Placental epithelial cell (primary cell): ENCODE results near the gene IMMT. TPM values are rescaled to one million over a fixed set of nuclear protein-coding genes. Genes with fewer than 3 reads are reported as not detected.
A peak's percentile ranks its signal among the peaks of the same experiment; 100 is the strongest.

Experiments
- small RNA-seq: library from RNA; depleted of rRNA; stranded (forward); fragments of <200 nt; gene quantifications from one replicate; pipeline ENCODE3, GENCODE V24; 2012
- total RNA-seq: library from RNA; depleted of rRNA; stranded (reverse); fragments of >200 nt; gene quantifications from 2 replicates; pipeline ENCODE4 v1.2.3, GENCODE V29; 2012

IMMT gene
- total RNA-seq: 55.7 and 71.9 TPM in 2 replicates

GRCh38 chr2:86195055-86195807, at the start of gene IMMT:
TSS of gene IMMT (minus strand) at chr2:86195462. CDS start at chr2:86195382, 80 bp downstream.

GRCh38 chr2:86105969-86106945, 89.0 kb downstream of the IMMT start, which contains the start of gene PTCD3:
TSS of gene PTCD3 (plus strand) at chr2:86106235. CDS start at chr2:86106248, 13 bp downstream.

GRCh38 chr2:86105252-86105968, 89.9 kb downstream of the IMMT start, which contains the start of gene POLR1A:
TSS of gene POLR1A (minus strand) at chr2:86105886. CDS start at chr2:86105776, 110 bp downstream.

Small RNAs within 50 kb of the gene (small RNA-seq; reads per million reads assigned to genes)
- gene MIR4779 (1.0 reads per million, percentile 58 among the genes with 10 or more reads in this experiment), gene RF00019 (not detected), gene SNORD94 (44.7 reads per million, percentile 97 among the genes with 10 or more reads in this experiment)

Other genes with a start within 250 kb of the IMMT start
- 10.6 and 25.1 TPM in 2 replicates for gene POLR1A, start 89.6 kb downstream of the IMMT start, total RNA-seq
- gene PTCD3, start 89.2 kb downstream of the IMMT start, total RNA-seq: 55.7 and 84.4 TPM in 2 replicates
- gene MRPL35, start 4.0 kb upstream of the IMMT start, total RNA-seq: 9.0 and 33.6 TPM in 2 replicates
- under 0.01 and 0.65 TPM in 2 replicates for gene REEP1, start 142.2 kb upstream of the IMMT start, total RNA-seq
- gene KDM3A, start 245.9 kb upstream of the IMMT start, total RNA-seq: 22.7 and 40.8 TPM in 2 replicates